Glutamatergic neuron (in vitro differentiated cells): Measurements from ENCODE around the gene FBP1. TPM values are rescaled to one million over a fixed set of nuclear protein-coding genes. Genes with fewer than 3 reads are reported as not detected.
A peak's percentile ranks its signal among the peaks of the same experiment; 100 is the strongest.

Source experiments
- DNase-seq: peaks from one replicate; pipeline ENCODE4 v3.0.0; 2022
- H3K27ac Mint-ChIP-seq: one replicate; pipeline ENCODE4 v1.8.0; 2020; ENCODE audit warnings: mild to moderate bottlenecking, mixed read lengths, inconsistent platforms; ENCODE audit not compliant: unreplicated experiment
- H3K27me3 Mint-ChIP-seq: one replicate; pipeline ENCODE4 v1.8.0; 2020; ENCODE audit warnings: mild to moderate bottlenecking, moderate library complexity, mixed read lengths, inconsistent platforms; ENCODE audit not compliant: unreplicated experiment
- H3K36me3 Mint-ChIP-seq: one replicate; pipeline ENCODE4 v1.8.0; 2020; ENCODE audit warnings: mild to moderate bottlenecking, mixed read lengths, inconsistent platforms; ENCODE audit not compliant: unreplicated experiment
- H3K4me1 Mint-ChIP-seq: one replicate; pipeline ENCODE4 v1.8.0; 2020; ENCODE audit warnings: mild to moderate bottlenecking, low read depth, mixed read lengths, inconsistent platforms; ENCODE audit not compliant: unreplicated experiment
- H3K4me3 Mint-ChIP-seq: one replicate; pipeline ENCODE4 v1.8.0; 2020; ENCODE audit warnings: mild to moderate bottlenecking, mixed read lengths, inconsistent platforms; ENCODE audit not compliant: unreplicated experiment
- H3K9me3 Mint-ChIP-seq: one replicate; pipeline ENCODE4 v1.8.0; 2020; ENCODE audit warnings: mild to moderate bottlenecking, moderate library complexity, mixed read lengths, inconsistent platforms; ENCODE audit not compliant: unreplicated experiment
- total RNA-seq: library from RNA; stranded (reverse); fragmentation: NEBNext Ultra II Directional; extraction: Animal tissue kit (Norgen Biotek cat#: 25700); gene quantifications from one replicate; pipeline ENCODE4 v1.2.1, GENCODE V29; 2021; ENCODE audit not compliant: unreplicated experiment
- TF ChIP-seq, protein P1 (sequence below): fragments of 200-600 bp; sonication (generic); IDR thresholded peaks from one replicate; pipeline ENCODE4 v1.5.0; 2021; ENCODE audit not compliant: partially characterized antibody, unreplicated experiment

The FBP1 gene
- total RNA-seq, 1 donor from 2014 or later: not detected

DNA sequence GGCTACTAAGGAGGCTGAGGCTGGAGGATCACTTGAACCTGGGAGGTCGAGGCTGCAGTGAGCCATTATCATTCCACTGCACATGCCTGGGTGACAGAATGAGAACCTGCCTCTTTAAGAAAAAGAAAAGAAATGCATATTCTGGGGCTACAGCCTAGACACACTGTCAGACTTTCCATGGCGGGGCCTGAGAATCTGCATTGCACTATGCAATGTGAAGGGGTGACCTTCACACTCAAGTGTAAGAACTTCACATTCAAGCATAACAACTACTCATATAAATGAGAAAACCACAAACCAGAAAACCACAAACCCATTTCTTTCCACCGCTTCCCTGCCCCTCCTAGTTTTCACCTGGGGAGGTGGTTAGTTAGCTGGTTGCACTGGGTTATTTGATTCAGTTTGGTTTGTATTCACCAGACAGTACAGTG, 27.7 kb downstream of the FBP1 start:
- no peak for DNase-seq
- Mint-ChIP-seq H3K27ac (no peak overlapping the region), H3K36me3 (no peaks in the 10 kb centered on the region), H3K4me1 (peaks cover 17% of the 10 kb centered on the region), H3K4me3 (no peak overlapping the region), H3K9me3 (no peaks in the 10 kb centered on the region), H3K27me3 (peaks cover 2% of the 10 kb centered on the region)
- TF ChIP-seq, protein P1, sequence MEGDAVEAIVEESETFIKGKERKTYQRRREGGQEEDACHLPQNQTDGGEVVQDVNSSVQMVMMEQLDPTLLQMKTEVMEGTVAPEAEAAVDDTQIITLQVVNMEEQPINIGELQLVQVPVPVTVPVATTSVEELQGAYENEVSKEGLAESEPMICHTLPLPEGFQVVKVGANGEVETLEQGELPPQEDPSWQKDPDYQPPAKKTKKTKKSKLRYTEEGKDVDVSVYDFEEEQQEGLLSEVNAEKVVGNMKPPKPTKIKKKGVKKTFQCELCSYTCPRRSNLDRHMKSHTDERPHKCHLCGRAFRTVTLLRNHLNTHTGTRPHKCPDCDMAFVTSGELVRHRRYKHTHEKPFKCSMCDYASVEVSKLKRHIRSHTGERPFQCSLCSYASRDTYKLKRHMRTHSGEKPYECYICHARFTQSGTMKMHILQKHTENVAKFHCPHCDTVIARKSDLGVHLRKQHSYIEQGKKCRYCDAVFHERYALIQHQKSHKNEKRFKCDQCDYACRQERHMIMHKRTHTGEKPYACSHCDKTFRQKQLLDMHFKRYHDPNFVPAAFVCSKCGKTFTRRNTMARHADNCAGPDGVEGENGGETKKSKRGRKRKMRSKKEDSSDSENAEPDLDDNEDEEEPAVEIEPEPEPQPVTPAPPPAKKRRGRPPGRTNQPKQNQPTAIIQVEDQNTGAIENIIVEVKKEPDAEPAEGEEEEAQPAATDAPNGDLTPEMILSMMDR: no peak

DNA sequence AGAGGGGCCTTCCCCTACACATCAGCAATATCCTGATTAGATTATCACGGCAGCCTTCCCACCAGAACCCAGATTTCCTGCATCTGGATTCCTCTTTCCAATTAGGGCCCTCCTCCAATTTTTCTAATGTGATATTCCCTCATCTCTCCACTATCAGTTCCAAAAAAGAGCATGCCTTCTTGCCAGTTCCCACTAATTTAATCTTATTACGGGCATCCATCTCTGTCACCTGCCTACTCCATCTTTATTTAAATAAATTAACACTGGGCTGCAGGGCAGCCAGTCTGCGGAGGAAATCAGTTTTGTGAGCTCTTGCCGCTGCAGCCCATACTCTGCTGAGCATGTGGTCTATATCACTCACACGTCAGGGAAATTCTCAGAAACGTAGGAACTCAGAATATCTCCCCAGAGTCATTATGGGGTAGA, 29.1 kb downstream of the FBP1 start:
- H3K27me3 Mint-ChIP-seq: peaks cover 4% of the 10 kb centered on the region
- H3K4me1 Mint-ChIP-seq: peaks cover 17% of the 10 kb centered on the region
- DNase-seq: no peak
- H3K36me3 Mint-ChIP-seq: no peaks in the 10 kb centered on the region
- no peaks in the 10 kb centered on the region for H3K9me3 Mint-ChIP-seq
- H3K27ac Mint-ChIP-seq: peak overlapping the region; percentile 6
- TF ChIP-seq, protein P1: no peak
- H3K4me3 Mint-ChIP-seq: peak overlapping the region; percentile 21

DNA sequence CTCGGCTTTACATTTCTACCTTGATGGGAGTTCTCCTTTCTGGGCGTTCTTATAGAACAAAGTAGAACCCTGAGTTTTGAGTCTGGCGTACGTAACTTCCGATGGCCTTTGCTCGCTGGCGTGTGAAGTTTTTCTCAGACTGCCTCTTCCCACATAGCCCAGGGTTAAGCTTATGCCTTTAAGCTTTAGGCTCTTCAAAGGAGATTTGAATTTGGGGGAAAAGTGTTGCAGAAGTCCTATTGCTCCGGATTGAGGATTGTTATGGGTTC, 32.0 kb downstream of the FBP1 start:
- no peak for DNase-seq
- Mint-ChIP-seq H3K4me1 (peaks cover 17% of the 10 kb centered on the region), H3K36me3 (no peaks in the 10 kb centered on the region), H3K9me3 (no peaks in the 10 kb centered on the region), H3K4me3 (no peak overlapping the region), H3K27ac (no peak overlapping the region), H3K27me3 (peaks cover 4% of the 10 kb centered on the region)
- TF ChIP-seq, protein P1: no peak

DNA sequence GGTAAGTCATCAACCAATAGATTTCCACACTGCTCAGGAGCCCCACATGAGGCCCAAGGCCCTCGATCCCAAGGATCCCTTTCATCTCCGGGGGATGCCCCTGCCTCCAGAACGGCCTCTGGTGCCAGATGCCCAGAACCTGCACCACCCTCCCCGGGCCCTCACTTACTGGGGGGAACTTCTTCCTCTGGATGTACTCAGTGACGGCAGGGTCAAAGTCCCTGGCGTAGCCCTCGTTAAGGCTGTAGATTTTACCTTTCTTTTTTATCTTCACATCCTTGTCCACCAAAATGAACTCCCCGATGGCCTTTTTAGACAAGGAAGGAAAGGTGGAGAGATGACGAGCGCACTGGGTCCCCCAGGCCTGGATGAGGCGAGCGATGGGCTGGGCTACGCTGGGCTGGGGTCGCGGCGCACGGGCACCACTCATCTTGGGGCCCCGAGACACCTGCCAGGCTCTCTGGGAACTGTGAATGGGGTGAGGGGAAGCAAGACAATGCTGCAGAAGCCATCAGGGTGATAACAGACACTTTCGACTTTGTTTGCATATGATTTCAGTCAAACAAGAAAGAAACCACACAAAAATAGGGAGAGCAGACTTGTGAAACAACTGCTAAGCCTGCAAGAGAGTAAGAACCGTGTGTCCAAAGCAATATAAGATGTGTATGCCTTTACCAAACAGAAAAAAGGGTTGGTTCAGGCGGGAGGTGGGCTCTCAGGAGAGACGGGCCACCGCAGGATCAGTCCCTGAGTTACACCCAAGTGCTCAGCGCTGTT, 32.5 kb downstream of the FBP1 start:
- no peak overlapping the region for H3K4me3 Mint-ChIP-seq
- no peaks in the 10 kb centered on the region for H3K36me3 Mint-ChIP-seq
- TF ChIP-seq, protein P1: no peak
- H3K27me3 Mint-ChIP-seq: peaks cover 4% of the 10 kb centered on the region
- no peak for DNase-seq
- H3K27ac Mint-ChIP-seq: no peak overlapping the region
- H3K4me1 Mint-ChIP-seq: peaks cover 17% of the 10 kb centered on the region
- H3K9me3 Mint-ChIP-seq: no peaks in the 10 kb centered on the region
